ENCODE results near the gene HIPK2.

DNA sequence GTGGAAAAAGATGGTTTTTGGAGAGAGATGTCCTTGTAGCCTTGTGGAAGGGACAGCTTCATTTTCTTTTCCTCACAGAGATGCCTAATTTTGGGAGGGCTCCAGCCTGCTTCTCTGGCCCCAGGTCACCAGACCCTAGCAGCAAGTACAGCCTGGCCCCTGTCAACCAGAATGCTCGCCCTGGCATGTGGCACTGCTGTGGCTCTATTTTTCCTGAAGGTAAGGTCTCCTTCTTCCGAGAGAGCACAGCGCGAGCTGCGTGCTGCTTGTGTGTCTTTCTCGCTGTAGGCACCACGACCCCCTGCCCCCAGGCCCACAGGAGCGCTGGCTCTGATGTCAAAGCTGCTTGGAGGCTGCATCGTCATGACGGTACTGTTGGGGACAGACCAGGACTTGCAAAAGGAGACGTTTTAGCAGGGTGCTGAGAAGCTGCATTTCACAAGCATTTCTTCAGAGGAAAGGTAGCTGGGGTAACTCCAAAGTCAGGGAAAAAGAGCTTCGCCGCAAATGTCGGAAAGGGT is 195.6 kb downstream of the HIPK2 start:
- TF ChIP-seq, protein P1, sequence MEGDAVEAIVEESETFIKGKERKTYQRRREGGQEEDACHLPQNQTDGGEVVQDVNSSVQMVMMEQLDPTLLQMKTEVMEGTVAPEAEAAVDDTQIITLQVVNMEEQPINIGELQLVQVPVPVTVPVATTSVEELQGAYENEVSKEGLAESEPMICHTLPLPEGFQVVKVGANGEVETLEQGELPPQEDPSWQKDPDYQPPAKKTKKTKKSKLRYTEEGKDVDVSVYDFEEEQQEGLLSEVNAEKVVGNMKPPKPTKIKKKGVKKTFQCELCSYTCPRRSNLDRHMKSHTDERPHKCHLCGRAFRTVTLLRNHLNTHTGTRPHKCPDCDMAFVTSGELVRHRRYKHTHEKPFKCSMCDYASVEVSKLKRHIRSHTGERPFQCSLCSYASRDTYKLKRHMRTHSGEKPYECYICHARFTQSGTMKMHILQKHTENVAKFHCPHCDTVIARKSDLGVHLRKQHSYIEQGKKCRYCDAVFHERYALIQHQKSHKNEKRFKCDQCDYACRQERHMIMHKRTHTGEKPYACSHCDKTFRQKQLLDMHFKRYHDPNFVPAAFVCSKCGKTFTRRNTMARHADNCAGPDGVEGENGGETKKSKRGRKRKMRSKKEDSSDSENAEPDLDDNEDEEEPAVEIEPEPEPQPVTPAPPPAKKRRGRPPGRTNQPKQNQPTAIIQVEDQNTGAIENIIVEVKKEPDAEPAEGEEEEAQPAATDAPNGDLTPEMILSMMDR (conservative IDR thresholded peaks at IDR 0.05 in 1 of 2, IDR thresholded peaks at IDR 0.05 in 1 of 2; ENCODE audit: extremely low read depth in 1 of 2, insufficient read depth in 1 of 2, low read depth in 1 of 2, low read length in 2 of 2): no peak
- TF ChIP-seq EZH2 (IDR thresholded peaks at IDR 0.05; ENCODE audit: borderline replicate concordance, low read length): no peak
